Inferior parietal cortex (tissue), 1 donor: ENCODE measurements around the gene PDCL3.
A peak's percentile ranks its signal among the peaks of the same experiment; 100 is the strongest.

Experiments
- DNase-seq: peaks from one replicate; pipeline ENCODE4 v3.0.0-alpha.2; 2016; ENCODE audit errors: extremely low spot score

The PDCL3 gene

DNA sequence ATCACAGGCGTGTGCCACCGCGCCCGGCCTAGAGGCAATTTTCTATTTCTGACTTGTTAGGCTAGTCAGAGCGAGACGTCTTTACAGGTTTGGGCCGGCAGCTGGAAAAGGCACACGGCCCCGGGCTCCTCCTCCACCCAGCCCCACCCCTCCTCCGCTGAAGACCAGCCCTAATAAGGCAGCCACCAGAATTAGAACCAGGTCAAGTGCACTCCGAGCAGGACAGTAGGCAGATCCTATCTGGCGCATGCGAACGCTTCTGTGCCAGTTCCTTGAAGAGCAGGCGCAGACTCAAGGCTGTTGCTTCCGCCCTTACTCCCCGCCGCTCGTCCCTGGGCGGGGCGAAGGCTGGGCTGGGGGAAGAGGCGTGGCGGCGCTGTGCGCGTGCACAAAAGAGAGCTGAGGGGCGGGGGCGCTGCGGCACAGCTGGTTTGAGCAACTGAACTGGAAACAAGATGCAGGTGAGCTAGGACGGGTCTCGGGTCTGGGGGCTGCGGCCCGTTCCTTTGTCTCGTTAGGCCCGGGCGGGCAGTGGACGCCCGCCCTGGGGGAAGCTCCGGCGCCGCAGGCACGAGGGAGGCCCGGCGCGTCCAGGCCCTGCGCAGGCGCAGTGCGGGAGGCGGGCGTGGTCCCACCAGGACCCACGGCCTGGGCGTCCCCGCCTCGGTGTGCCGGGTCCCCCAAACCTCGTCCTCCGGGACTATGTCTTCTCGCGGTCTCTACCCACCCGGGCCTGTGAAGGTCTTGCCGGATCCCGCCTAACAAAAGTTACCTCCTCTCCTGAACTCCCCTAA lies at the start of gene PDCL3:
Gene PDCL3, plus strand, starts transcription at position 381 of the 794 bp plus-strand sequence. Its CDS starts 75 bp downstream, at position 456.
- peak; percentile 96 for DNase-seq

DNA sequence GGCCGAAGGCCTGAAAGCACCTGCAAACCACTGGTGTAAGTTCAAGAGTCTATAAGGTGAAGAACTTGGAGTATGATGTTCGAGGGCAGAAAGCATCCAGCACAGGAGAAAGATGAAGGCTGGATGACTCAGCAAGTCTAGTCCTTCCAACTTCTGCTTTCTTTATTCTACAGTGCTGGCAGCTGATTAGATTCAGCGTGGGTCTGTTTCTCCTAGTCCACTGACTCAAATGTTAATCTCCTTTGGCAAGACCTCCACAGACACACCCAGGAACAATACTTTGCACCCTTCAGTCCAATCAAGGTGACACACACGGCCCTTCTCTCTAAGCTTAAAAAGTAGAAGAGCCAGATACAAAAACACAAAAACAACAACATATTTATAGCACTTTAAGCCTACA lies 49.1 kb upstream of the PDCL3 start:
- DNase-seq: peak; percentile 38

DNA sequence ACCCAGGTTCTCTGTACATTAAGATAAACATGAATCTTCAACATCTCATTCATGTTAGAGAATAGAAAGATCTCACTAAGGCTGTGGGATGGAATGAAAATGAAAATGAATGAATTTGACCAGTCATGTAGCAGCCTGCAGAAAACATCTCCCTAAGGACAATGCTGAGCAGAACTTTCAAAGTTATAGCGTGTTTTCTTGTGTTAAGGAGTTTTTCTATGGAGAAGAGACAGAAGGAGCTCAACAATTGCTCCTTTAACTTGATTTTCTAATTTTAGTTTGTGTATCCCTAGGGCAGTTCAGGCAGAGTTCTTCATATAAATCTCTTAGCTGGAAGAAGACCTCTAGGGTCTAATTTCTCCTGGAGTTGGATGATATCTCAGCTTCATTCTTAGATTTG lies 45.2 kb upstream of the PDCL3 start:
- no peak for DNase-seq

DNA sequence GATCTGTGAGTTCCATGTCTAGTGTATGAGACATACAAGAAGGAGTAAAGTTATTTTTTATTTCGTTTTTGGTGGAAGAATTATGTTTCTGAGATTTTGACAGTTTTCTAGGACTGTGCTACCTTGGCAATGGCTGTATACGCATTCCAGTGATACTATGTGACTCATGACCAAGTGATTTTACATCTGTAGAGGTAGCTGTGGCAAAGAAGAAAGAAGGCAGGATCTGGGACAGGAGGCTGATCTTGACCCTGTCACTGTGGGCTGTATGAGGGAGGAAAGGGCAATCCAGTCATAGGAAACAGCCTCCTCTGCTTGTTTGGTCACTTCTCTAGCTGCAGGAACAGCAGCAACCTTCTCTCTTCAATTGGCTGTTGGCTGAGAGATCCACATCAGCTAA lies 44.0 kb upstream of the PDCL3 start:
- DNase-seq: no peak

DNA sequence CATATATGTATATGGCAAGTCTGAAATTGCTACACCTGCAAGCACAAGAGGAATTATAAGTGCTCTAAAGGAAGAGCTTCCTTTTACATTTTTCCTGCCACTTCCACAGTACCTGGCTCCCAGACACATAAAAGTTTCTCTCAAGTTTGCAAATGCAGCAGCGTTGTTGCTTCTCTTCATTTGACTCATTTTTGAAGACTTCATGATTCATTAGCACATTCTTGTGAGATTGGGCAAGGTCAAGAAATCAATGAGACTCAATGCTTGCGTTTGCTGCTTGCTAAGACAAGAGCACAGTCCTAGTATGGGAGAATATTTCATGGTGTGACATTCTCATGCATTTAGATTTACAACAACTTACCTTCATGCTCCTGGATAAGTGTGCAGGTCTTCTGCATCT lies 42.6 kb upstream of the PDCL3 start:
- no peak for DNase-seq

DNA sequence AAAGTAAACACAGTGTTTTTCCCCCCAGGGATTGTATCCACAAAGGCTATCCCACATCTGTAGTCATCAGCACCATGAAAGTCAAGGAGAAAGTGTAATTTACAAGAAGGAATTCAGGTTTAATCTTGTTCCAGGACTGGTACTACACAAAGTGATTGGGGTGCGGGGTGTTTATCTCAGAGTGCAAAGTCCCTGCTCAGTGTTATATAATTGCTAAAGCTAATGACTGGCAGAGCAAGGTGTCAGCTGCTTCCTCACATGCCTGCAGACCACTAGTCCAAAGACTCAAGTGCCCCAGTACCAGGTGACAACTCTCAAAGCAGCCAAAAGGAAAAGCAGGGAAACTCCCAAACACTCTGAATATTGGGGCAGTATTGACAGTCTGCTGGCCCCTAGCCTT lies 40.4 kb upstream of the PDCL3 start:
- DNase-seq: no peak

DNA sequence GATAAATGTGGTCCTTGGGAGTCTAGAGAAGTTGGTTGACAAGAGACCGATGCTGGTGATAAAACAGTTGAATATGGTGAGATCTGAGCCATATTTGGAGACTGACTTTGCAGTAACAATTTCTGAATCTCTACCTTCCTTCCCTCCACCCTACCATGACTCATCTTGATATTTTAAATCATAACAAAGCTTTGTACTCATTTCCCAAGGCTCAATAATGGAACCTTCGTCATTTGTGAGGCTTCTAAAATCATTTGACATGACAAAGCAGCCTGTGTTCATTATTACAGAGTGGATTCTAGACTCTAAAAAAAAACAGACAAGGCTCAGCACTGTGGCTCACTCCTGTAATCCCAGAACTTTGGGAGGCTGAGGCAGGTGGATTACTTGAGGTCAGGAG lies 38.5 kb upstream of the PDCL3 start:
- DNase-seq: no peak

DNA sequence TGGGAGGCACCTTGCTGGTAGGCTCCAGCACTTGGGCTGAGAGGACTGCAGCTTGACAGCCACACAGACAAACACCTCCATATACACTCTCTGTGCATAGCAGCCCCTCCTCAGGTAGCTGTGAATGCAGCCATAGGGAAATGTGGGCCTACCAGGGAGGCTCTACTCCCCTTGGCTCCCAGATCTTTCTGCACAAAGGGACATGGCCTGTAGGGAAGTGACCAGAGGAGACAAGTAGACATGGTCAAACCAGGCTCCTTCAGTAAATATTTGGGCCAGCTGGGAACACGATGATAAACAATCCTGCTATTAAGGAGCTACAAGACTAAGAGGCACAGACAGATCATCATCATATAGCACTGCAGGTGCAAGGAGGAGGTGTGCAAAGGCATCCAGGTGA lies 35.9 kb upstream of the PDCL3 start:
- DNase-seq: no peak

DNA sequence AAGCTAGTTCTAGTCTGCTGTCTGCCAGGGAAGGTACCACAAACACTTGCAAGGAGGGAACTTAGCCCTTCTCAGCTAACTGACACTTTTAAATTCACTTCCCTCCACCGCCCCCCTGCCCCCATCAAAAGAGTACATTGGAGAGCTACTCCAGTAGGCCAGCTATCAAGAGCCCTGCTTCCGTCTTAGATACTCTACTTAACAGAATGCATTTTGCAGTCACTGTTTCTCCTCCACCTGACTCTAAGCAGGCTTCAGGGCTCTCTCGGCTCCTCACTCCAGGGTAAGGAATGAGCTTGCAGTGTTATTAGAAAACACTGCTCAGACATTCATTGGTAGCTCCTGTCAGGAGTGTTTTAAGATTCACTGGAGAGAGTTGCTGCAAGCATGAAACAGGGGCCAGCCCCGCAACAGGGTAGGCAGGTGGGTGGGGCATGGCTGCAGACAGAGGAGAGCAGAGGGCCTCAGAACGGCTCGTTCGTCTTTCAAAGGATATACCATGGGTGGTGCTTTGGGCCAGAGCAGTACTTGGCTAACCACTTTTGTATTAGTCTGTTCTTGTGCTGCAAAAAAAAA lies 35.3 kb upstream of the PDCL3 start:
- DNase-seq: no peak

DNA sequence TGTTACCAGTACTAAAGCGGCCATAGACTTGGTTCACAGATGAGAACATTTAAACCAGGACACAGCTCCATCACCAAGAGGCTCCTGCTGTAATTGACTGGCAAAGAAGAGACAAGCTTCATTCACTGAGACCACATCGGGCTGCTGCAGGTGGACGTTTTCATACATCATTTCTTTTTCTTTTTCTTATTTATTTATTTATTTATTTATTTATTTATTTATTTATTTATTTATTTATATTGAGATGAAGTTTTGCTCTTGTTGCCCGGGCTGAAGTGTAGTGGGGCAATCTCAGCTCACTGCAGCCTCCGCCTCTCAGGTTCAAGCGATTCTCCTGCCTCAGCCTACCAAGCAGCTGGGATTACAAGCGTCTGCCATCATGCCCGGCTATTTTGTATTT lies 33.6 kb upstream of the PDCL3 start:
- DNase-seq: no peak

DNA sequence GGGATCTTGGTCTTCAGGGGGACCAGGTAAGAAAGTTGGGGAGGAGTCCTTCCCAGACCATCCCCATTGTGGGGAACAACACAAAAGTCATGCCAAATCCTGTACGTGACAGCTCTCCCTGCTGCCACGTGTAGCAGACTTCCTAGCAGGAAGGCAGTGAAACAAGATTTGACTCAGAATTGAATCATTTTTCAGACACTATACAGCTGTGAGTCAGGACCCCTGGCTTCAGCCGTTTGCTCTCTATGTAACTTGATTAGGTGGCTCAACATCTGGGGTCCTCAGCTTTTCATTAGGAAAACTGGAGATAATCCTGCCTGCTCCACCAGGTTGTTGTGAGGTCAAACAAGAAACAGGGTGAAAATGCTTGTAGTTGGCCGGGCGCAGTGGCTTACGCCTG lies 32.9 kb upstream of the PDCL3 start:
- no peak for DNase-seq

DNA sequence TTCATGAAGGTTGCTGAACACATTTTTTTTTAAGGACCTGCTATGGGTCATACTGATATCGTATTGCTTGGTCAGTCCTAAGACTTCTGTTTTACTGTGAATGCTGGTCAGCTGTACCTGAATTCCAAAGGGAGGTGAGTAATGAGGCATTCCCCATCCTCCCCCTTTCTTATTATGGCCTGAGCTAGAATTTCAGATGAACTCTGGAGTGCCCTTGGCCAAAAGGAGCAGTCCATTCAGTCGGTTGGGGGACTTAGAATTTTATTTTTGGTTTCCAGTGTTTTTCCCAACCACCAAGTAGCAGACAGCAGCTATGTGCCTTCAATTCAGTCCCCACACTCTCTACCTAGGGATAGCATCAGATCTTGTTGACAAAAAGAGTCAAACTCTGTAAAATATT lies 26.9 kb upstream of the PDCL3 start:
- DNase-seq: no peak

DNA sequence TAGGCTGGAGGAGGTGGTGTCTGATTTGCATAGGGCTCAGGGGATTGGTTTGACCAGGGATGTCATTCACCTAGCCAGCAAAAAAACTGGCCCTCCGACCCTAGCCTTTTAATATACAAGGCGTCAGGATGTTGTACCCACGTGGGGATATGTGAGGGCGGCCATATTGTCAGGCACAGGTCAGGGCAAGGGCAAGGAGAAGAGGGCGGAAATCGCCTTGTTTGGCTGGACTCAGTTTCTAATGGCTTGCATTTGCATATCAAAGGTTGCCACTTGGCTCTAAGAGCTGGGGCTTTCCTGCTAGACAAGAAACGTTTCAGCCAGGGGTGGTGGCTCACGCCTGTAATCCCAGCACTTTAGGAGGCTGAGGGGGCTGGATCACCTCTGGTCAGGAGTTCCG lies 24.9 kb upstream of the PDCL3 start:
- no peak for DNase-seq

DNA sequence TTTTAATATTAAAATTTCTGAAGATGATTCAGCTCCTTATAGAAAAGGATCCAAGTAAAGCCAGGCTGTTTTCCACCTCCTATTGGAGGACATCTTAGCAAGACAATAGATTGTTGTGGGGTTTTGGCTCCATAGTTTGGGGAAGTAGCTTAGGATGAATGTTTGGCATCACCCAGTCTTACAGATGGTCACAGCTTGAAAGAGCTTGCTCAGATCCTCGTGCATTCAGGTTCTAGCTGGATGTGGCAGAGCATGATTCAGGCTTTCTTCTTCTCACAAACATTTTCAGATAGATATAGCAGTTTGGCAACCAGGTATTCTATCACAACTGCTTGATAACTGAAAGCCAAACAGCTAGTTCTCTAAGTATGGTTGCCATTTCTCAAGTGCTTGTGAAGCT lies 23.6 kb upstream of the PDCL3 start:
- DNase-seq: no peak

DNA sequence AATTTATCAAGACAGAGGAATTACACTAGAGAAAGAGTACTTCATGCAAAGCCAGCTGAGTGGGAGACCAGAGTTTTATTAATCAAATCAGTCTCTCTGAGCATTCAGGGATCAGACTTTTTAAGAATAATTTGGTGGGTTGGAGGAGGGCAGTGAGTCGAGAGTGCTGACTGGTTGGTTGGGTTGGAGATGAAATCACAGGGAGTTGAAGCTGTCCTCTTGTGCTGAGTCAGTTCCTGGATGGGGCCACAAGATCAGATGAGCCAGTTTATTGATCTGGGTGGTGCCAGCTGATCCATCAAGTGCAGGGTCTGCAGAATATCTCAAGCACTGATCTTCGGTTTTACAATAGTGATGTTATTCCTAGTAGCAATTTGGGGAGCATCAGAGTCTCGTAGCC lies 21.4 kb upstream of the PDCL3 start:
- no peak for DNase-seq

DNA sequence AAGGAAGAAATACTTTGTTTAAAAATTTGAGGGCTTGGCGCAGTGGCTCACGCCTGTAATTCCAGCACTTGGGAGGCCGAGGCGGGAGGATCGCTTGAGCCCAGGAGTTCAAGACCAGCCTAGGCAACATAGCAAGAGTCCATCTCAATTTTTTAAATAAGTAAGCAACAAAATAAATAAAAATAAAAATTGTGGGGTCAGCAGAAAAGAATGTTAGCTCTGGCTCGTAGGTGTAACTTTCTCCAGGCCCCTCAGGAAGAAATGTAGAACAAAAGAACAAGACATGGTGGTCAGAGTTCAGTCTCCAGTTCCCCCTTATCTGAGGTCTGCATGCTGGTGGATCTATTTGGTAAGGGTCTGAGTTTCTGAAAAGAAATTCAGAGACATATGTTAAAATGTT lies 20.4 kb upstream of the PDCL3 start:
- DNase-seq: no peak

DNA sequence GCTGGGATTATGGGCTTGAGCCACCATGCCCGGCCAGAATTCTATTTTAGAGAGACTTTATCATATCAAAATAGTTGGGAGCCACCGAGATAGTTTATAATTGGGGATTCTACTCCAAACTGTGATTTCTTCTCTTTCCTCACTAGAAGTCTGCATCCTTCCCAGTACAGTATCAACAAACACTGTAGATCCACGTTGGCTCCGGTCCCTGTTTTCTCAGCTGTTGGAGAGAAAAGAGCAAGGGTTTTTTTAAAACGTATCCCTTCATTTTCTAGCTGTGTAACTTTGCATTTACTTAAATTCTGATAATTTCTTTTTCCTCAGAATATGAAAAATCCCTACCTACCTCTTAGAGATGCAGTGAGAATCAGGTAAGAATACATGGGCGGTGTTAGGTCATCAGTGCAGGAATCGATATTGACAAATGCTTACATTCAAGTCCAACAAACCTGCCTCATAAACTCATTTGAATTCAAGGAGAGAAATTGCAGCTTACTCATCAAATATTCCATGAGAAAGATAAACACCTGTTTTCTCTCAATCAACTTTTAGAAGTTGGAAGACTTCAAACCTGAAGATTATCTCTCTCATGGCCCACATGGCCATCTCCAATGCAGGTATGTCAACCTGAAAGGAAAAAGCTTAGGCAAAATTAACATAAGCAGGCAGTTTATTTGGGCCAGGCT lies 17.7 kb upstream of the PDCL3 start:
- no peak for DNase-seq

DNA sequence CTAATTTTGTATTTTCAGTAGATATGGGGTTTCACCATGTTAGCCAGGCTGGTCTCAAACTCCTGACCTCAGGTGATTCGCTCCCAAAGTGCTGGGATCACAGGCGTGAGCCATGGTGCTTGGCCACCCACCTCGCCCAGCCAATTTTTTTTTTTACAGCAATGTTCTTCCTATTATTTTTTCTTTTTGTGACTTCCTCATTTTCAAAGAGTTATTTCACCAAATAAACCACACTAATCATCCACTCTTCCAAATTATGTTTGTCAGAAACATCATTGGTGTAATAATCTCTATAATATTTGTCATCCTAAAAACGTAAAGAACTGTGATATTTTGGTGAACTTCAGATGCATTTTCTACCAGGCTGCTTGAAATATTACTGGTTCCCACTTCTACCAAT lies 16.3 kb upstream of the PDCL3 start:
- no peak for DNase-seq

DNA sequence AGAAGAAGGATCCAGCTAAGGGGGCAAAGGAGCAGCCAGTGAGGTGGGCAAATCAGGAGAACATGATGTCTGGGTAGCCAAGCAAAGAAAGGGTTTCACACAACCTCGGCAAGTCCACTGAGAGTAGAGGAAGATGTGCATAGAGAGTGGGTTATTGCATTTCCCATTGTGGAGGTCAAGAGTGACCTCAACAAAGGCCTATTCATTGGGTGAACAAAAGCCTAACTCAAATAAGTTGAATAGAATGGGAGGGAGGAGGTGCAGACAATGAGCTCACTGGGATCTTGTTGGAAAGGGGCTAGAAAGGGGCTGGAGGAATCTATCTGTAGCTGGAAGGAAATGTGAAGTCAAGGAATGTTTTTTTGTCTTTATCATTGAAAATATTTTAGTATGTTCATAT lies 14.0 kb upstream of the PDCL3 start:
- DNase-seq: peak; percentile 85

DNA sequence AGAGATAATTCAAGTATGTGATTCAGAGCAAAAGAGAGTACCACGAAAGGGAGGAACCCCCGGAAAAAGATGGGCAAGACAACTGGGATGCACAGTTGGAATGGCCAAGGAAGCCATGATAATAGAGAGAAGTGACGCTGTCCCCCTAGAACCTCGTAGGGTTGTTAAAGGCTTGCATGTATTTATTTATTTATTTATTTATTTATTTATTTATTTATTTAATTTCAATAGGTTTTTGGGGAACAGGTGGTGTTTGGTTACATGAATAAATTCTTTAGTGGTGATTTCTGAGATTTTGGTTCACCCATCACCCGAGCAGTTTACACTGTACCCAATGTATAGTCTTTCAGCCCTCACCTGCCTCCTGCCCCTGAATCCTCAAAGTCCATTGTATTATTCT lies 11.5 kb upstream of the PDCL3 start:
- DNase-seq: no peak

DNA sequence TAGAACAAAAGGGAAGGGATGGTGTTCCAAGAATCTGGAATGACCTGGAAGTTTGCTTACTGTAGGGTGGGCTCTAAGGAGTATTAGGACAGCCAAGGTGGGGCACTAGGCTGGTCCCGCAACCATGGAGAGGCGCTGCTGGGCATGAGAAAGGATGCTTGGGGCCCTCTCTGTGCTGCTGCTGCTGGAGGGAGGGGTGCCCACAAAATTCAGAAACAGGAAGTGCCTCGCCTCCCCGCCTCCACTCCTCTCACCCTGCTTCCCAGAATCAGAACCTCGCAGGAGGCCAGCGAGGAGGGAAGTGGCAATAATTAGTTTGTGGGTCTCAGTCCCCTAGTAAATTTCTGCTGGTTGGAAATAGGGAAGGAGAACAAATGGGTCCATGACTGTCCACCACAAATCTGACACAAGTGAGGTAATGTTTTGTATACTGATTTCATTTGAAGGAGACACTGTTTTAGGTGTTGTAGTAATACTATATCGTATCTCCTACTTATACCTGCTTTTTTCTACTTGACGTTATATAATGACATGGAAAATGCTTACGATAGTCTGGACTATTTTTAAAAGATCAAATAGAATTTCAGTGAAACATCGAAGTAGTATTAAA lies 7.9 kb upstream of the PDCL3 start:
- no peak for DNase-seq

DNA sequence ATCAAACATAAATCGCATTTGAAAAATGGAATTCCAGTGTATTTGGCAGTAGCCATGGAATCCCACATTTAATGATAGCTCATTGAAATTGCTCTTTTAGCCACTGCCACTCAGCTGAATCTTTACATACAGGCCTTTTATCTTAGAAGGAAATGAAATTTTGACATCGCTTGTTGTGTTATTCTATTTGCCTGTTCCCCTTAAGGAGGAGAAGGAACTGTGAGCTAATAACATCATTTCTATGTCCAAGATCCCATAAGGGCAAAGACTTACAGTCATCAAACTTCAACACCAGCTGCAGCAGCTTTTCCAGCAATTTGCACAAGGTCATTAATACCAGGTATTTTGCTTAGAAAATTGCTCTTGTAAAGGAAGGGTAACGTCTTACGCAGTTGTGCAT lies 6.0 kb upstream of the PDCL3 start:
- DNase-seq: no peak
